GM19328 (cell line): ENCODE data around the gene NOC4L.
"Not testable (repeated sequence)": the region's sequence is repeated elsewhere in the genome, so short reads cannot be mapped to it uniquely, and the experiment has no call there.

Experiments used
- ATAC-seq: cut with Tn5 transposase; IDR thresholded peaks from one replicate; pipeline ENCODE4 v1.9.1; 2021; ENCODE audit warnings: mild to moderate bottlenecking, moderate library complexity; ENCODE audit not compliant: unreplicated experiment

The NOC4L gene

GRCh38 chr12:132194556-132194955 is 50.3 kb downstream of the NOC4L start:
- ATAC-seq: no peak

GRCh38 chr12:132195242-132195641 is 51.0 kb downstream of the NOC4L start:
- ATAC-seq: not testable (repeated sequence)

GRCh38 chr12:132196038-132196872 is 52.0 kb downstream of the NOC4L start:
- ATAC-seq: no peak

GRCh38 chr12:132196873-132197390 is 52.7 kb downstream of the NOC4L start:
- no peak for ATAC-seq

- no peak for ATAC-seq
Measured at GRCh38 chr12:132197581-132198354, 53.5 kb downstream of the NOC4L start.

- ATAC-seq: no peak
Measured at GRCh38 chr12:132199101-132199500, 54.8 kb downstream of the NOC4L start.

- ATAC-seq: no peak
Measured at GRCh38 chr12:132199526-132200319, 55.5 kb downstream of the NOC4L start.

- no peak for ATAC-seq
Measured at GRCh38 chr12:132200800-132201199, 56.5 kb downstream of the NOC4L start.

- ATAC-seq: no peak
Measured at GRCh38 chr12:132201391-132202120, 57.3 kb downstream of the NOC4L start.
